Gastroesophageal sphincter (tissue), 3 donors: ENCODE data around the gene DGUOK.

Experiments
- EP300 ChIP-seq: sonication (generic); formaldehyde crosslinking; IDR thresholded peaks from one replicate; pipeline ENCODE4 v1.6.1; 2017; ENCODE audit warnings: antibody characterized with exemption, mild to moderate bottlenecking
- POLR2A ChIP-seq, 2 donors: fragments of 450-650 bp; IDR thresholded peaks; one replicate each; pipeline ENCODE4 v1.6.1; 2017; ENCODE audit warnings: antibody characterized with exemption in 2 of 2, mild to moderate bottlenecking in 2 of 2, moderate library complexity in 1 of 2
- TF ChIP-seq, protein P1 (sequence below), 4 experiments: fragments of 200-600 bp in 2 of 4; fragments of 450-650 bp in 2 of 4; sonication (generic) in 1 of 4; IDR thresholded peaks; one replicate each; pipeline ENCODE4 v1.5.1; 2017 to 2019; ENCODE audit warnings: antibody characterized with exemption in 4 of 4, mild to moderate bottlenecking in 2 of 4, moderate library complexity in 2 of 4

DNA sequence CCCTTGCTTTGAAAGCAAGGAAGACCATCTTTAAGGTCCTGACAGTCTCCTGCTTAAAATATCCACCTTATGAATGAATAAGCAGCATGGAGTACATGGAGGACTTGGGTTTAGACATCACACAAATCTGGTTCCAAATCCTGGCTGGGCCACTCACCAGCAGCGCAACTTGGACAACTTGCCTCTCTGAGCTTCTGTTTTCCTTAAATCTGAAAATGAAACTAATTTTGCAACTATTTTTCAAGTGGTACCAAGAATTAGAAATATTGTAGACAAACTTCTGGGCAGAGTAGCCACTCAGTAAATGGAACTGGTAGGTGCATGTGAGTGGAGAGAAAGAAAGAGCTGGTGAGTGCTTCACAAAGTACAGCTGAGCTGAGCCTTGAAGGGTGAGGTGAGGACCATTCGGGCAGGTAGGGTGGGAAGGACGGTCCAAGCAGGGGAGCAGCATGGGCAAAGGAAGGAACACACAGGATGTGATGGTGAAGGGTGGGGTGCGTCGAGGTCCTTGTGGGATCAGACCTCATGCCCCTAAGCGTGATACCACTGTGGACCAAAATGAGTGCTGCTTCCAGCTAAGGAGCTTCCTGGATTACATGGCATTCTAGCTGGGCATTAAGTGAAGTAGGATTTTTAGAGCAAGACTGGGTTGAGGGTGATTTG, 43.6 kb downstream of the DGUOK start:
- TF ChIP-seq EP300 (no peak), POLR2A (IDR thresholded peaks at IDR 0.05) (no peak)
- TF ChIP-seq, protein P1, sequence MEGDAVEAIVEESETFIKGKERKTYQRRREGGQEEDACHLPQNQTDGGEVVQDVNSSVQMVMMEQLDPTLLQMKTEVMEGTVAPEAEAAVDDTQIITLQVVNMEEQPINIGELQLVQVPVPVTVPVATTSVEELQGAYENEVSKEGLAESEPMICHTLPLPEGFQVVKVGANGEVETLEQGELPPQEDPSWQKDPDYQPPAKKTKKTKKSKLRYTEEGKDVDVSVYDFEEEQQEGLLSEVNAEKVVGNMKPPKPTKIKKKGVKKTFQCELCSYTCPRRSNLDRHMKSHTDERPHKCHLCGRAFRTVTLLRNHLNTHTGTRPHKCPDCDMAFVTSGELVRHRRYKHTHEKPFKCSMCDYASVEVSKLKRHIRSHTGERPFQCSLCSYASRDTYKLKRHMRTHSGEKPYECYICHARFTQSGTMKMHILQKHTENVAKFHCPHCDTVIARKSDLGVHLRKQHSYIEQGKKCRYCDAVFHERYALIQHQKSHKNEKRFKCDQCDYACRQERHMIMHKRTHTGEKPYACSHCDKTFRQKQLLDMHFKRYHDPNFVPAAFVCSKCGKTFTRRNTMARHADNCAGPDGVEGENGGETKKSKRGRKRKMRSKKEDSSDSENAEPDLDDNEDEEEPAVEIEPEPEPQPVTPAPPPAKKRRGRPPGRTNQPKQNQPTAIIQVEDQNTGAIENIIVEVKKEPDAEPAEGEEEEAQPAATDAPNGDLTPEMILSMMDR (IDR thresholded peaks at IDR 0.05) = no peak
